Endothelial cell of umbilical vein (primary cell): ENCODE data around the gene LENG9. TPM values are rescaled to one million over a fixed set of nuclear protein-coding genes. Genes with fewer than 3 reads are reported as not detected.

ENCODE experiments used
- BruUV-seq: library from RNA; stranded (reverse); fragments of 400-500 nt; replicated peaks from 2 replicates; lab custom pipeline; 2021; lab: Mats Ljungman, UMichigan
- CTCF ChIA-PET: fragments of 300-600, 350-600 bp; sonication (Branson Sonifier 250); formaldehyde crosslinking; loops from one replicate; lab custom pipeline; 2021; ENCODE audit warnings: antibody characterized with exemption, inconsistent platforms; lab: Charles Lee
- POLR2A ChIA-PET: fragments of 300-600, 350-600 bp; sonication (Branson Sonifier 250); formaldehyde crosslinking; loops from one replicate; lab custom pipeline; 2021; ENCODE audit warnings: antibody characterized with exemption, inconsistent platforms; lab: Charles Lee
- DNase-seq: peaks from one replicate; pipeline ENCODE4 v3.0.0-alpha.2; 2011; ENCODE audit warnings: low read depth, low spot score
- FAIRE-seq: peaks from 2 replicates; lab custom pipeline; 2011; peaks lifted over from hg19 to GRCh38; lab: Jason Lieb, UNC
- H2AFZ ChIP-seq: 2 replicates; pipeline ENCODE4 v1.6.0; 2012; ENCODE audit warnings: low read depth, low read length, control low read depth, inconsistent platforms
- H3K27ac ChIP-seq: 2 replicates; pipeline ENCODE4 v1.5.1; 2011; ENCODE audit warnings: low read depth, mild to moderate bottlenecking, control low read depth, low read length, moderate library complexity; ENCODE audit not compliant: insufficient read depth
- H3K27me3 ChIP-seq, 2 experiments: 2 replicates each; pipeline versions ENCODE4 v1.6.0 to v1.6.1; 2011; ENCODE audit warnings: low read length in 2 of 2, mixed read lengths in 1 of 2; ENCODE audit not compliant: control insufficient read depth in 2 of 2, insufficient read depth in 2 of 2
- H3K36me3 ChIP-seq, 2 experiments: 2 replicates in 1 of 2; 3 replicates in 1 of 2; pipeline ENCODE4 v1.5.1; 2011; ENCODE audit warnings: low read length in 2 of 2, mild to moderate bottlenecking in 1 of 2, moderate library complexity in 1 of 2; ENCODE audit not compliant: control insufficient read depth in 2 of 2, insufficient read depth in 2 of 2; ENCODE audit errors: extremely low read depth in 1 of 2
- H3K4me1 ChIP-seq: 3 replicates; pipeline ENCODE4 v1.5.1; 2011; ENCODE audit warnings: mild to moderate bottlenecking, low read length; ENCODE audit not compliant: control insufficient read depth, insufficient read depth; ENCODE audit errors: extremely low read depth
- H3K4me2 ChIP-seq: 2 replicates; pipeline ENCODE4 v1.6.1; 2011; ENCODE audit warnings: low read length, control low read depth, mixed read lengths; ENCODE audit not compliant: insufficient read depth
- H3K4me3 ChIP-seq, 3 experiments: fragments of 200-600 bp in 1 of 3; sonication (generic), shearing (Covaris generic) in 1 of 3; replicated peaks in 1 of 3; 2 replicates each; pipeline ENCODE4 v1.5.1; 2011 to 2016; ENCODE audit warnings: control low read depth in 3 of 3, low read length in 3 of 3, mild to moderate bottlenecking in 2 of 3, inconsistent platforms in 1 of 3, low read depth in 1 of 3, moderate library complexity in 1 of 3; ENCODE audit not compliant: insufficient read depth in 1 of 3
- H3K79me2 ChIP-seq: 2 replicates; pipeline ENCODE4 v1.6.0; 2012; ENCODE audit warnings: low read length, inconsistent platforms; ENCODE audit not compliant: control insufficient read depth, insufficient read depth
- H3K9ac ChIP-seq: replicated peaks from 2 replicates; pipeline ENCODE3; 2011; ENCODE audit warnings: low read length, control low read depth; ENCODE audit not compliant: insufficient read depth; ENCODE audit errors: extremely low read depth
- H3K9me1 ChIP-seq: replicated peaks from 3 replicates; pipeline ENCODE4 v1.6.0; 2011; ENCODE audit warnings: mild to moderate bottlenecking, low read length; ENCODE audit not compliant: control insufficient read depth, insufficient read depth; ENCODE audit errors: extremely low read depth
- H3K9me3 ChIP-seq: replicated peaks from 2 replicates; pipeline ENCODE4 v1.5.1; 2012; ENCODE audit warnings: low read length, inconsistent platforms; ENCODE audit not compliant: control insufficient read depth, insufficient read depth
- H4K20me1 ChIP-seq: replicated peaks from 2 replicates; pipeline ENCODE3; 2011; ENCODE audit warnings: mild to moderate bottlenecking, low read length; ENCODE audit not compliant: control insufficient read depth, insufficient read depth; ENCODE audit errors: extremely low read depth
- EZH2 ChIP-seq: IDR thresholded peaks from 2 replicates; pipeline ENCODE4 v1.6.1; 2012; ENCODE audit warnings: borderline replicate concordance, low read depth, mild to moderate bottlenecking, moderate library complexity, low read length, inconsistent platforms; ENCODE audit not compliant: severe bottlenecking
- FOS ChIP-seq: IDR thresholded peaks from 2 replicates; pipeline ENCODE4 v1.6.1; 2011; ENCODE audit warnings: mild to moderate bottlenecking, low read length, moderate library complexity, borderline replicate concordance; ENCODE audit not compliant: insufficient read depth
- GATA2 ChIP-seq: IDR thresholded peaks from 2 replicates; pipeline ENCODE4 v1.7.0; 2011; ENCODE audit warnings: low read depth, mild to moderate bottlenecking, moderate library complexity, mixed read lengths, low read length; ENCODE audit not compliant: insufficient read length, insufficient read depth
- JUN ChIP-seq: IDR thresholded peaks from 2 replicates; pipeline ENCODE4 v1.6.1; 2011; ENCODE audit warnings: borderline replicate concordance, low read depth; ENCODE audit not compliant: insufficient read length, insufficient read depth
- MYC ChIP-seq: IDR thresholded peaks from one replicate; pipeline ENCODE4 v1.6.1; 2011; ENCODE audit warnings: mild to moderate bottlenecking, low read depth, low read length
- POLR2A ChIP-seq: IDR thresholded peaks from 2 replicates; pipeline ENCODE4 v1.6.1; 2012; ENCODE audit warnings: low read depth, mild to moderate bottlenecking, control low read depth, low read length
- POLR2AphosphoS5 ChIP-seq: IDR thresholded peaks from 2 replicates; pipeline ENCODE4 v1.6.1; 2012; ENCODE audit warnings: low read depth, mild to moderate bottlenecking, control low read depth, low read length, moderate library complexity; ENCODE audit not compliant: insufficient read depth
- dilution Hi-C: fragments of 300-500 bp; cut with MboI; formaldehyde crosslinking; loops from one replicate; pipeline ENCODE4 v1.15.0; 2019; ENCODE audit warnings: low sequenced_read_pairs; ENCODE audit not compliant: extremely low pct_ligation_motif_present
- intact Hi-C: fragments of 100-400 bp; cut with micrococcal nuclease; formaldehyde crosslinking; loops from one replicate; pipeline ENCODE4 v1.10.0; 2022
- polyA plus RNA-seq, 4 experiments: library from polyadenylated mRNA; depleted of rRNA in 3 of 4; stranded (reverse) in 3 of 4; unstranded in 1 of 4; fragments of >200 nt; gene quantifications; 2 replicates each; pipeline versions ENCODE4 v1.2.1 to v1.2.3, GENCODE V29; 2011 to 2012; ENCODE audit warnings: missing spikeins in 1 of 4
- total RNA-seq: library from RNA; stranded (reverse); gene quantifications from 2 replicates; pipeline ENCODE4 v1.2.3, GENCODE V29; 2021
- TF ChIP-seq, protein P1 (sequence below): IDR thresholded peaks from 2 replicates; pipeline ENCODE4 v1.6.1; 2011; ENCODE audit not compliant: insufficient read depth, insufficient read length

Gene LENG9
- total and polyA plus RNA-seq, 2 donors (not counting 3 experiments of a cell fraction or from before 2014, with no cell fraction given) = 0.97 to 2.8 TPM

DNA sequence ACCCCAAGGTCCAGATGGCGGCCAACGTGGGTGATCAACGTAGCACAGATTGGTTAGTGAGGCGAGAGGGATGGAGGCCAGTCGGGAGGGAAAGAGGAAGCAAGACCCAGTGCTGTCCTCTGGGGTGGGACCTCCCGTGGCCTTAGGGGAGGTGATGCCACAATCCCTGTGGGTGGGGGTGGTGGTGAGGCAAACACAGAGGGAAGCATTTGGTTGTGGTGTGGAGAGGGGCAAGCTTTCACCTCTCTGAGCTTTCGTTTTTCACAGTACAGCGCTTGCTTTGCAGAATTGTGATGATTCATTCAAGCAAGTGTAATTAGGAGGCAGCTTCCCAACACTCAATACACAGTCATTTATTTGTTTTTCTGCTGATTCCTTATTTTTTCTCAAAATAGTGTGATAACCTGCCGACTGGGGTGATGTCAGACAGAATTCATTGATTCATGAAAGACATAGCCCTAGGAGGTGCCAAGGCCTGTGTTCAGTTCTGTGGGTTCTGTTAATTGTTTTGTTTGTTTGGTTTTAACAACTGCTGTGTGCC lies 12.2 kb downstream of the LENG9 start:
- H3K9me1 ChIP-seq = no peaks in the 10 kb centered on the region
- H3K27ac ChIP-seq = no peak overlapping the region
- DNase-seq (no peak), FAIRE-seq (peak; percentile 38)
- CTCF ChIA-PET = no interaction called here
- peaks cover 11% of the 10 kb centered on the region for H4K20me1 ChIP-seq
- H3K9ac ChIP-seq = peak overlapping the region; percentile 1
- BruUV-seq = no TSS peak
- TF ChIP-seq EZH2 (no peak), GATA2 (no peak), POLR2AphosphoS5 (no peak), JUN (no peak), FOS (no peak)
- TF ChIP-seq, protein P1, sequence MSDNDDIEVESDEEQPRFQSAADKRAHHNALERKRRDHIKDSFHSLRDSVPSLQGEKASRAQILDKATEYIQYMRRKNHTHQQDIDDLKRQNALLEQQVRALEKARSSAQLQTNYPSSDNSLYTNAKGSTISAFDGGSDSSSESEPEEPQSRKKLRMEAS = no peak
- peaks cover 41 to 55% of the 10 kb centered on the region in 2 experiments for H3K36me3 ChIP-seq
- POLR2A ChIA-PET = no interaction called here
- intact Hi-C loops (no loop called here), dilution Hi-C loops (no loop called here)
- no peak overlapping the region for H2AFZ ChIP-seq
- peak overlapping the region; percentile 6 for H3K4me2 ChIP-seq
- no peak overlapping the region for H3K4me3 ChIP-seq
- H3K79me2 ChIP-seq = peaks cover 84% of the 10 kb centered on the region
- peaks cover 22% of the 10 kb centered on the region for H3K4me1 ChIP-seq
- H3K27me3 ChIP-seq = no peaks in the 10 kb centered on the region
- no peaks in the 10 kb centered on the region for H3K9me3 ChIP-seq

DNA sequence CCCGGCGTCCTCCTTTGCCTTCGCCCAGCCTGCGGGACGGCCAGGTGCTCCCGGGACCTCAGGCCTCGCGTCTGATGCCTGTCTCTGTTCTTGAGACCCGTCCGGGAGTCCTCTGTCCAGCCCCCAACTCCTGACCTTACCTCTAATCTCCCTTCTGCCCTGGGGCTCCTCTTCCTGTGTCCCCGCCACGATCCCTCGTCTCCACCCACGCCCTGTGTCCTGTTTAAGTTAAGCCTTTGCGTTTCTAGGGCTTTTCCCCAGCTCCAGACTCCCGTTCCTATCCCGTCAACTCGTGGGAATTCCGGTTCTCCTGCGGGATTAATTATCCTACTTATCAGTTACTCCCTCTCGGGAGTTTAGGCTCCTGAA lies 13.9 kb downstream of the LENG9 start:
- Histone ChIP-seq H3K27ac (peak overlapping the region; percentile 87), H3K4me1 (peaks cover 22% of the 10 kb centered on the region), H3K9me1 (no peaks in the 10 kb centered on the region), H3K9me3 (no peaks in the 10 kb centered on the region), H3K9ac (peak overlapping the region; percentile 97), H4K20me1 (peaks cover 11% of the 10 kb centered on the region), H3K4me3 (peak overlapping the region; percentile 76 to 96 (median 92)), H3K36me3 (peaks cover 33 to 41% of the 10 kb centered on the region in 2 experiments), H3K4me2 (peak overlapping the region; percentile 96), H3K79me2 (peaks cover 72% of the 10 kb centered on the region), H3K27me3 (no peaks in the 10 kb centered on the region), H2AFZ (no peak overlapping the region)
- POLR2A ChIA-PET = no interaction called here
- FAIRE-seq = peak; percentile 55
- BruUV-seq = no TSS peak
- dilution Hi-C loops = no loop called here
- TF ChIP-seq POLR2AphosphoS5 = no peak
- no peak for TF ChIP-seq MYC
- no peak for TF ChIP-seq JUN
- TF ChIP-seq POLR2A = no peak
- no peak for TF ChIP-seq EZH2
- intact Hi-C loops = loop anchor here (1.0 to 5.0 kb wide), 2 partner anchors 14 to 247 kb away; partner anchors contain the start of genes LENG9 and RPS9
- CTCF ChIA-PET = interaction anchor here (1.3 kb wide), 1 partner anchor 290 kb away, joined by 3 read pairs; the partner anchor contains the start of gene LENG1
- DNase-seq = no peak
